Activated naive CD8-positive, alpha-beta T cell (primary cell): ENCODE results near the gene ENO2.
"Not testable (repeated sequence)": the region's sequence is repeated elsewhere in the genome, so short reads cannot be mapped to it uniquely, and the experiment has no call there.

Experiments used
- H3K27ac Mint-ChIP-seq: one replicate; pipeline ENCODE4 v1.8.0; 2021; ENCODE audit warnings: mixed read lengths
- H3K27me3 Mint-ChIP-seq: one replicate; pipeline ENCODE4 v1.8.0; 2021; ENCODE audit warnings: mixed read lengths
- H3K36me3 Mint-ChIP-seq: one replicate; pipeline ENCODE4 v1.8.0; 2021; ENCODE audit warnings: mixed read lengths
- H3K4me1 Mint-ChIP-seq: one replicate; pipeline ENCODE4 v1.8.0; 2021; ENCODE audit warnings: low read depth, mixed read lengths
- H3K4me3 Mint-ChIP-seq: one replicate; pipeline ENCODE4 v1.8.0; 2021; ENCODE audit warnings: mild to moderate bottlenecking, mixed read lengths
- H3K9me3 Mint-ChIP-seq: one replicate; pipeline ENCODE4 v1.8.0; 2021; ENCODE audit warnings: low read depth, mixed read lengths

ENO2 gene

DNA sequence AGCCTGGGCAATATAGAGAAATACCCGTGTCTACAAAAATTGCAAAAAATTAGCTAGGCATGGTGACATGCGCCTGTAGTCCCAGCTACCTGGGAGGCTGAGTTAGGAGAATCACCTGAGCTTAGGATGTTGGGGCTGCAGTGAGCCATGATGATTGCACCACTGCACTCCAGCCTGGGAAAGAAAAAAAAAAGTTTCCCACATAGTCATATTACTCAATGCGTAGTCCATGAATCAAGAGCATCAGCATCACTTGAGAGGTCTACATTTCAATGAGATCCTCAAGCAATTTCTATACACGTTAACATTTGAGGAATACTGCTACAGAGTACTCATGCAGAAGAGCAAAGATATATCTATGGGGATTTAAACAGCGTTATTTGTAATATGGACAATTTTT lies 15.0 kb upstream of the ENO2 start:
- Mint-ChIP-seq H3K27me3 (no peaks in the 10 kb centered on the region), H3K4me3 (no peak overlapping the region), H3K27ac (no peak overlapping the region), H3K9me3 (no peaks in the 10 kb centered on the region), H3K36me3 (no peaks in the 10 kb centered on the region), H3K4me1 (peaks cover 7% of the 10 kb centered on the region)

DNA sequence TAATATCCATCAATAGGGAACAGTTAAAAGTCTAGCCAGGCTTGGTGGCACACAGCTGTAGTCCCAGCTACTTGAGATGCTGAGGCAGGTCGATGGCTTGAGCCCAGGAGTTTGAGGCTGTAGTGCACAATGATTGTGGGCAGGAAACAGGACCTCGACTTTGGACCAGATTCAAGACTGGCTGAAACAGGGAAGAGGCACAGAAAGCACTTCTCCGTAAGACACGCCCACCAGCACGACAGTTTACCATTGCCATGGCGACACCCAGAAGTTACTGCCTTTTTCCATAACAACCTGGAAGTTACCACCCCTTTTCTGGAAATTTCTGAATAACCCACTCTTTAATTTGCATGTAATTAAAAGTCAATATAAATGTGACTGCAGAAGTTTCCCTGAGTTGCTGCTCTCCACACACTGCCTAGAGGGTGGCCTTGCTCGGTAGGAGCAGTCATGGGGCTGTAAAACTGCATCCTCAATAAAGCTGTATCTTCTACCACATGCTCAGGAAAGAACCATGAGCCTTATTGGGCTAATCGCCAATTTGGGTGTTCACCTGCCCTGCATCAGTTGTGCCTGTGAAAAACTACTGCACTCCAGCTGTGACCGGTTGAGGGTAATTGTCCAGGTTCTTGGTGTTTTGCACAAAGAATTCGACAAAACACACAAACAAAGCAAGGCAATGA lies 14.4 kb upstream of the ENO2 start:
- Mint-ChIP-seq H3K4me3 (no peak overlapping the region), H3K27me3 (no peaks in the 10 kb centered on the region), H3K36me3 (no peaks in the 10 kb centered on the region), H3K4me1 (peaks cover 7% of the 10 kb centered on the region), H3K9me3 (no peaks in the 10 kb centered on the region), H3K27ac (no peak overlapping the region)

DNA sequence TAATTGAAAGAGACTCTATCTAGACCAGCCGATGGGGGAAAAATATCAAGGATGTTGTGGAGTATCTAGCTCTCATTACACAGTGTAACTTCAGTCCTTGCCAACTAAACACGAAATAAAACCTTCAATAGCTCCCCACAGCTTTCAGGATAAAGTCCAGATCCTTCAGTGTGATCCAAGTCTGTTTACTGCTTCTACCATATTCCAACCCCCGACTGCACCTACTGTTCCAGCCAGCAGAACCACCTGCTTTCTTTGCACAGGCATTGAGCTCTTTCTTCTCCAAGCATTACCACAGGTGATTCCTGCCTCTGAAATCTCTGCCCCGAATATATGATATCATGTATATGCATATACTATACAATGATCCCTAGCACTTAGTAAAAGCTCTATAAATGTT lies 11.9 kb upstream of the ENO2 start:
- Mint-ChIP-seq H3K36me3 (no peaks in the 10 kb centered on the region), H3K4me3 (no peak overlapping the region), H3K27ac (no peak overlapping the region), H3K9me3 (no peaks in the 10 kb centered on the region), H3K4me1 (peaks cover 7% of the 10 kb centered on the region), H3K27me3 (no peaks in the 10 kb centered on the region)

DNA sequence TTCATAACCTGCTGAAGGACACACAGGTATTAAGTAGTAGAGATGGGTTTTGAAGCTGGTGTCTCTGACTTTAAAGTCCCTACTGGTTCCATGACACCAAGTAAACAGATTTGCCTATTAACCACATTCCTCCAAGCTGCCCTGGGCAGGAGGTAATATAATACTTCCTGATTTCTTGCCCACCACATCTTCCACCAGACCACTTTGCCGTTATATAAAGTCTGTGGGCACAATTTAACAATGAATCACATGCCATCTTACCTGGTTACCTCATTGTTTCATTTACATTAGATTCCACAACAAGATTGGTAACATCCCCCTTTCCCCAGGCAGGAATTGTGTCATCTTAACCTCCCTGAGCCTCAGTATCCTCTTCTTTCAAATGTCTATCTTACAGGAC lies 10.7 kb upstream of the ENO2 start:
- Mint-ChIP-seq H3K9me3 (no peaks in the 10 kb centered on the region), H3K4me1 (peaks cover 7% of the 10 kb centered on the region), H3K4me3 (no peak overlapping the region), H3K36me3 (no peaks in the 10 kb centered on the region), H3K27me3 (no peaks in the 10 kb centered on the region), H3K27ac (no peak overlapping the region)

DNA sequence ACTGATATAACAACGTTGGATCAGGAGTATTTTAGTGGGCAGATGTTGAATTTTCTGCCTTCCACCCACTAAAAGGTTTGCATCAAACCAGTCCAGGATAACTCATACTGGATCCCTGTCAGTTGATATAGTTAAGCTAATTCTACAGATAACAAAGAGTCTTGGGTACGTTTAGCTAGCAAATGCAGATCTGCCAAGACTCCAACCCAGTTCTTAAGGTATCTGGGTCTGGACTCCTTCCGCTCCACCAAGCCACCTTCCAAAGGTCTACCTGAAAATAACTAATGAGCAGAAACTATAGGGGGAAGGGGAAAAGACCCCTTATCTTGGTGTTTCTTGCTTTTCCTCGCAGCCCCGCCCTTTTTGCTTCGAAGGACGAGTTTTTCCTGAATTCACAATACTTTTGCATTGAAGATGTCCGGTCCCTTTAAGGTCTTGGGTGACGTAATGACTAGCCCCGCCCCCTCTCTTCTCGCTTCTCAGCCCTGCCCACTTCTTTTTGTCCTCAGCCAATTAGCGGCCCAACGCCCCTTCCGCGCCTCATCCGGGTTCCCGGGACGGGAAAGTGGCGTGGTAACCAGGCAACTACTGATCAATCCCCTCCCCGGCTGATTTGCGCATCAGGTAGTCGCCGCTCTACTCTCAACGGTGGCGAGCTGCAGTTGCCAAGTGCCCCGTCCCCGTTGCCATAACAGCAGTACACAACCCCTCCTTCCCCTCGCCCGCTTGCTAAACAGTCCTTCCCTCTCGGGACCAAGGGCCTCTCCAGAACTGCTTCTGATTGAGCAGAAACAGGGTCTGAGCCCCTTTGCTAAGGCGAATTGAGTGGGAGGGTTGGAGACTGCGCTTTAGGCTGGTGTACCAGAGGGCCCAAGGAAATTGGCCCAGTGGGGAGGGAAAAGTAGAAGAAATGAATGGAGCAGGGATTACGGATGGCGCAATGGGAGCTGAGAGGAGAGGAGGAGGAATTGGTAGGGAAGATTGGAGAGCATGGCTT lies 9.8 kb upstream of the ENO2 start, which contains the start of gene LRRC23:
Gene LRRC23, plus strand, starts transcription at position 543 of the 997 bp plus-strand sequence. CDS start 812 bp downstream, outside the sequence.
- Mint-ChIP-seq H3K27me3 (no peaks in the 10 kb centered on the region), H3K4me1 (peaks cover 4% of the 10 kb centered on the region), H3K36me3 (no peaks in the 10 kb centered on the region), H3K4me3 (no peak within 1 kb of the TSS), H3K27ac (no peak within 1 kb of the TSS), H3K9me3 (no peaks in the 10 kb centered on the region)

DNA sequence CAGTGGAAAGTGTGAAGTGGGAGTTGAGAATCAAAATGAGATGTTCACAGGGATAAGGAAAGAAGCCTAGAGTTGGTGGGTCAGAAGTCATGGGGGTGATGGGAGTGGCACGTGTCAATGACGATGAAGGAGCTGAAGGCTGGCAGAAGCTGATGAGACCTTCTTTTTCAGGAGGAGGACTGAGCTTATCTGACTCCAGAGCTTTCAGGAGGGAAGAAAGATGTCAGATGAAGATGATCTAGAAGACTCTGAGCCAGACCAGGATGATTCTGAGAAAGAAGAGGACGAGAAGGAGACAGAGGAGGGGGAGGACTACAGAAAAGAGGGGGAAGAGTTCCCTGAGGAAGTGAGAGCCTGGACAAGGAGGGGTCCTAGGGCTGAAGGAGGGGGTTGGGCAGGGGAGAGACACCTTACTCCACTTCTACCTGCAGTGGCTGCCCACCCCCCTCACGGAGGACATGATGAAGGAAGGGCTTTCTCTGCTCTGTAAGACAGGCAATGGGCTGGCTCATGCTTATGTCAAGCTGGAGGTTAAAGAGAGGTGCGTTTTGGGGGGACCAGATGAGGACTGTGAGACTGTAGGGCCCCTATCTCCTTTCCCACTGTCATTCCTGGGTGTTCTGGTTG lies 8.9 kb upstream of the ENO2 start:
- Mint-ChIP-seq H3K36me3 (no peaks in the 10 kb centered on the region), H3K4me3 (no peak overlapping the region), H3K4me1 (no peaks in the 10 kb centered on the region)

DNA sequence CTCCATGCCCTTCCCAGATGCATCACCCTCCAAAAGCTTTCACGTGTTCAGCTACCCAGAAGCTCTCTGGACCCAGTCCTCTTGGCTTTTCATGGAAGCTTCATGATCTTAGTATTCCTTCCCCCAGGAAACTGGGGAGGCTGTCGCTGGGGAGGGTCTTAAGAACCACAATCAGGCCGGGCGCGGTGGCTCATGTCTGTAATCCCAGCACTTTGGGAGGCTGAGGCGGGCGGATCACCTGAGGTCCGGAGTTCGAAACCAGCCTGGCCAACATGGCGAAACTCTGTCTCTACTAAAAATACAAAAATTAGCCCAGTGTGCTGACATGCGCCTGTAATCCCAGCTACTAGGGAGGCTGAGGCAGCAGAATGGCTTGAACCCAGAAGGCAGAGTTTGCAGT lies 6.2 kb upstream of the ENO2 start:
- H3K4me1 Mint-ChIP-seq, H3K27me3 Mint-ChIP-seq: not testable (repeated sequence)

More for the DNA sequence above, 8.9 kb upstream of the ENO2 start:
- no peaks in the 10 kb centered on the region for H3K9me3 Mint-ChIP-seq
- H3K27me3 Mint-ChIP-seq, result no peaks in the 10 kb centered on the region
- H3K27ac Mint-ChIP-seq, result no peak overlapping the region

DNA sequence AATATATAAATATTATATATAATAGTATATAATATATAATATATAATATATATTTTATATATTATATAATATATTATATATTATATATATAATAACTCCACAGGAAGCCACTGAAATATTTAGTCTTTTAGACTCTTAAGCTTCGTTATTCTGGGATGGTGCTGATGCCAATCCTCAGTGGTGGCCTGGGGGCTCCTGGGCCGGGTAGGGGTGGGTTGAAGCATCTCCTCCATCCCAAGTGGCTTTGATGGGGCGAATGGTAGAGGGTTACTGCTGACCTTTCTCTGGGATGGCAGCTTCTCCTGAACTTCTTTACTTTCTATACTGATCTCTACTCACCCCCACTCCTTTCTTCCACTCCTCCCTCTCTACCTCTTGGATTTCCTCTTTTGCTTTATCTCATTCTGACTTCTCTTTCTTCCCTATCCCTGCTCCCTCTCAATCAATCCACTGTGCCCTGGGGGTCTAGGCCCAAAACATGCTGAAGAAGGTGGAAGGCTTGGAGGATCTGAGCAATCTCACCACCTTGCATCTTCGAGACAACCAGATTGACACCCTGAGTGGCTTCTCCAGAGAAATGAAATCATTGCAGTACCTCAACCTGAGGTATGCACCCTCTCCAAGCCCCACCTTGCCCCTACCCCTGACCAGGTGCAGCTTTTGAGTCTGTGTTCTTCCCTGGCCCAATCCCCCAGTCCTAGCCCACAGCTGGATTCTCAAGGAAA lies 4.8 kb upstream of the ENO2 start:
- H3K4me3 Mint-ChIP-seq, result no peak overlapping the region
- H3K27me3 Mint-ChIP-seq, result no peaks in the 10 kb centered on the region
- peak overlapping the region; percentile 38 for H3K27ac Mint-ChIP-seq

More for the DNA sequence above, 6.2 kb upstream of the ENO2 start:
- H3K4me3 Mint-ChIP-seq, H3K9me3 Mint-ChIP-seq, H3K27ac Mint-ChIP-seq, H3K36me3 Mint-ChIP-seq: not testable (repeated sequence)

DNA sequence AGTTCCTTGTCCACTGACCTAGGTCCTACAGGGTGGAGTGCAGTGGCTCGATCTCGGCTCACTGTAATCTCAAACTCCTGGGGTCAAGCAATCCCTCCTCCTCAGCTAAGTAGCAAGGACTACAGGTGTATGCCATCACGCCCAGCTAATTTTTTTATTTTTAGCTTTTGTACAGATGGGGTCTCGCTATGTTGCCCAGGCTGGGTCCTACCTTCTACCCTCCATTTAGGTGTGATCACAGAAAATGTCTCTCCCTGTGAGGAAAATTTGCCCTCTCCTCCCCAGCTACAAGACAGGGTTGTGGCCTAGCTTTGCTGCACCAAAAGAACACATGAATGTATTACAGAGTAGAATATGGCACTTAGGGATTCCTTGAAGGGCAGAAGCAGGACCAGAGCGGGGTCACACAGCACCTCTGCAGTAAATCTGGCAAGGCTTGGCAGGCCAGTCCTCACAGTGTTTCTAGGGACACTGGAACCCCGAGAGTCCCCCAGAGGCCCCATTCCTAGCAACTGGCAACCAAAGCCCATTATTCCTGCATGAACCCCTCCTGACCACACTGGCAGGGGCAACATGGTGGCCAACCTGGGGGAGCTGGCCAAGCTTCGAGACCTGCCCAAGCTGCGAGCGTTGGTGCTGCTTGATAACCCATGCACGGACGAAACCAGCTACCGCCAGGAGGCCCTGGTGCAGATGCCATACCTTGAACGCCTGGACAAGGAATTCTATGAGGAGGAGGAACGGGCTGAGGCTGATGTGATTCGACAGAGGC lies 2.0 kb upstream of the ENO2 start:
- Mint-ChIP-seq H3K4me1 (peaks cover 29% of the 10 kb centered on the region), H3K9me3 (no peaks in the 10 kb centered on the region), H3K27me3 (no peaks in the 10 kb centered on the region), H3K27ac (peak overlapping the region; percentile 82), H3K4me3 (no peak overlapping the region), H3K36me3 (no peaks in the 10 kb centered on the region)

More for the DNA sequence above, 4.8 kb upstream of the ENO2 start:
- Mint-ChIP-seq H3K4me1 (peaks cover 12% of the 10 kb centered on the region), H3K9me3 (no peaks in the 10 kb centered on the region), H3K36me3 (no peaks in the 10 kb centered on the region)

DNA sequence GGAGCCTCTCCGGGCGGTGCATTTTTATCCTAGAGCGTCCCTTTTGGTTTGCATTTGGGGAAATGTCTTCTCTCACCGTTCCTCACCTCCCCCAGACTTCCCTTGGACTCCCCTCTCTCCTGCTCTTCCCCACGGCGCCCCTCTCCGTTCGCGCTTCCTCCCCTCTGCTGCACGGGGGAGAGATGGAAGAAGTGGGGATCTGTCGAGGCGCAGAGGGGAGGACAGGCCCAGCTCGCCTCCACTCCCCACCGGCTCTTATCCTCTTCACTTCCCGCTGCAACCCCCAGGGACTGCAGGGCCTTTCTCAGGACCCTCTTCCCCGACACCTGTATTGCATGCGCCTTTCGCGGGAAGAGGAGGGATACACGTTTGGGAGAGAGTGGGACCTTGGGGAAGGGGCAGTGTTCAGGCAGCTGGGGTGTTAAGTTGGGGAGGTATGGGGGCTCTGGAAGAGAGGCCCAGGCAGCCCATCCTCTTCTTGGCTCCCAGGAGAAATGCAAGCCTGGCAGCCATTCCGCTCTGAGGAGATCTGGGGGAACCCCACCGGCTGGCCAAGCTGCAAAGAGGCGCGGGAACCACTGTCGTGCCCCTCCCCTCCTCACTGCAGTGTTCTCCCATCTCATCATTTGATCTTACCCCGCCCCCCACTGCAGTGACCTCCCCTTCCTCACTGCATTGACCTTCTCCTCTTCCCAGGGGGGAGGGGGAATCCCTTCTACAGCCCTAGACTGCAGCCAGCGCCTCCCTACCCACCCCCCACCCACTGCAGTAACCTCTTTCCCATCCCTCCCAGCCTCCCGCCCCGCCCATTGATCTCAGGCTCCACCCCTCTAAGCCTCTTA lies 788 bp downstream of the ENO2 start:
- peak overlapping the region; percentile 93 for H3K4me3 Mint-ChIP-seq
- peak overlapping the region; percentile 84 for H3K27ac Mint-ChIP-seq
- H3K9me3 Mint-ChIP-seq, result no peaks in the 10 kb centered on the region
- peaks cover 29% of the 10 kb centered on the region for H3K4me1 Mint-ChIP-seq
- H3K36me3 Mint-ChIP-seq, result peaks cover 2% of the 10 kb centered on the region
- no peaks in the 10 kb centered on the region for H3K27me3 Mint-ChIP-seq

DNA sequence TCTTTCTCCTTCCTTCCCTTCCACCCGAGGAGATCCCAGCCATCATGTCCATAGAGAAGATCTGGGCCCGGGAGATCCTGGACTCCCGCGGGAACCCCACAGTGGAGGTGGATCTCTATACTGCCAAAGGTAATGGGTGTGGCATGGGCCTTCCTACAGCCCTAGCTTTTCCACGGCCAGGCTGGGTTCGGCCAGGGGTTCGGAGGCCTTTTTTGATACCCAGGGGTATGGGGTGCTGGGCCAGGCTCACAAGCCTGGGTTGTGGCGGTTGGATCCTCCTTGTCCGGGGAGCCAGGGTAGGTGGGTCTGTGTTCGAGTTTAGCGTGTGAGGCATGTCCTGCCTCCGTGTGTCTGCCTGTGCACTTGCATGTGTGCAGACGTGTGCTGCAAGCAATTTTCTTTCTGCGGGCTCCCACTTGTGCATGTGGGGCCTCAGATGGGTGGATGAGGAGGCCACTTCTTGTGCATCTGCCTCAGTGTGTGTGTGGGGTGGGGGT lies 1.5 kb downstream of the ENO2 start:
- no peaks in the 10 kb centered on the region for H3K9me3 Mint-ChIP-seq
- H3K4me1 Mint-ChIP-seq, result peaks cover 29% of the 10 kb centered on the region
- H3K27ac Mint-ChIP-seq, result peak overlapping the region; percentile 22
- H3K36me3 Mint-ChIP-seq, result peaks cover 2% of the 10 kb centered on the region
- peak overlapping the region; percentile 93 for H3K4me3 Mint-ChIP-seq
- no peaks in the 10 kb centered on the region for H3K27me3 Mint-ChIP-seq

DNA sequence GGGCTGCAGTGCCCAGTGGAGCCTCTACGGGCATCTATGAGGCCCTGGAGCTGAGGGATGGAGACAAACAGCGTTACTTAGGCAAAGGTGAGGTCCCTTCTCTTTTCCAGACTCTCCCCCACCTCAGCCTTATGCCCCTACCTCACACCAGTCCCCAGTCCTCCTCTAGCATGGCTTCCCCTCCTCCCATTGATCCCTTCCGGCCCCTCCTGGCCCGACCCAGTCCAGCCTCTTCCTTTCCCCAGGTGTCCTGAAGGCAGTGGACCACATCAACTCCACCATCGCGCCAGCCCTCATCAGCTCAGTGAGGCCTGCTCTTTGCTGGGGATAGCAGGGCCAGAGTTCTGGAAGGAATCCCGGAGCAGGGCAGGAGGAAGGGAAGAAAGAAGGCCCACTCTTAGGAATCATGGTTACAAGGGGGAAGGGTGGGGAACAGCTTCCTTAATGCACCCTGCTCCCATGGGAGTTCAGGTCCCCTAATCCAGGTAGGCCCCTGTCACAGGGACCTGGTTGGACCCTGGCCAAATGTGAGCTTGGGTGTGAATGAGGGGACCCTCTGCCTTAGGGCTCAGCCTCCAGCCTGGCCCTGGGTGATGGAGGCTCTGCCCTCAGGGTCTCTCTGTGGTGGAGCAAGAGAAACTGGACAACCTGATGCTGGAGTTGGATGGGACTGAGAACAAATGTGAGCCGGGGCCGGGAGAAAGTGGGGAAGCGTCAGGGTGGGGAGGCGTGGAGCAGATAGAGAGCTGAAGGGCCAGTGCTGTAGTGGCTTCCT lies 2.2 kb downstream of the ENO2 start:
- Mint-ChIP-seq H3K4me3 (peak overlapping the region; percentile 93), H3K9me3 (no peaks in the 10 kb centered on the region), H3K27me3 (no peaks in the 10 kb centered on the region), H3K4me1 (peaks cover 29% of the 10 kb centered on the region), H3K36me3 (peaks cover 2% of the 10 kb centered on the region), H3K27ac (peak overlapping the region; percentile 81)
